Prostate gland (tissue), 2 donors: ENCODE data around the gene FRMPD1. TPM values are rescaled to one million over a fixed set of nuclear protein-coding genes. Genes with fewer than 3 reads are reported as not detected.

Experiments used
- DNase-seq: peaks from one replicate; pipeline ENCODE4 v3.0.0-alpha.2; 2019; ENCODE audit warnings: low spot score
- H3K27ac ChIP-seq, 2 donors: fragments of 200-600 bp; sonication (generic); 2 replicates each; pipeline ENCODE4 v1.5.1; 2017 to 2019
- H3K27me3 ChIP-seq: fragments of 200-600 bp; sonication (generic); replicated peaks from 2 replicates; pipeline ENCODE4 v1.5.1; 2019; ENCODE audit not compliant: insufficient read depth
- H3K36me3 ChIP-seq, 2 donors: fragments of 200-600 bp; sonication (generic); 1 replicate in 1 of 2; 2 replicates in 1 of 2; pipeline versions ENCODE4 v1.5.1 to v1.8.1; 2017 to 2019
- H3K4me1 ChIP-seq: fragments of 200-600 bp; sonication (generic); replicated peaks from 2 replicates; pipeline ENCODE4 v1.5.1; 2019
- H3K4me3 ChIP-seq, 2 donors: fragments of 200-600 bp; sonication (generic); 2 replicates each; pipeline ENCODE4 v1.5.1; 2017 to 2019
- H3K9me3 ChIP-seq: fragments of 200-600 bp; sonication (generic); 2 replicates; pipeline ENCODE4 v1.5.1; 2017
- POLR2A ChIP-seq: fragments of 450-650 bp; IDR thresholded peaks from one replicate; pipeline ENCODE4 v1.6.1; 2016; ENCODE audit warnings: antibody characterized with exemption, mild to moderate bottlenecking
- POLR2AphosphoS5 ChIP-seq: sonication (generic); formaldehyde crosslinking; IDR thresholded peaks from one replicate; pipeline ENCODE4 v1.6.1; 2017; ENCODE audit warnings: antibody characterized with exemption
- WGBS: methylation state at CpG from one replicate; pipeline ENCODE4 v1.1.5; 2018; 5-methylcytosine and 5-hydroxymethylcytosine counted together
- intact Hi-C: fragments of 100-400 bp; cut with DNase I; formaldehyde crosslinking; loops from one replicate; pipeline ENCODE4 v1.14.2; 2022
- total RNA-seq, 2 donors: library from RNA; depleted of rRNA; stranded (reverse); fragments of >200 nt; gene quantifications; one replicate each; pipeline ENCODE4 v1.1.0, GENCODE V29; 2016
- TF ChIP-seq, protein P1 (sequence below), 4 experiments: fragments of 200-600 bp in 2 of 4; fragments of 450-650 bp in 2 of 4; sonication (generic) in 2 of 4; IDR thresholded peaks; 1 replicate in 3 of 4; 2 replicates in 1 of 4; pipeline ENCODE4 v1.5.1; 2016 to 2019; ENCODE audit warnings: antibody characterized with exemption in 4 of 4, mild to moderate bottlenecking in 2 of 4, moderate library complexity in 2 of 4

The FRMPD1 gene
- total RNA-seq, 2 donors from 2014 or later: 0.36 to 47.6 TPM

DNA sequence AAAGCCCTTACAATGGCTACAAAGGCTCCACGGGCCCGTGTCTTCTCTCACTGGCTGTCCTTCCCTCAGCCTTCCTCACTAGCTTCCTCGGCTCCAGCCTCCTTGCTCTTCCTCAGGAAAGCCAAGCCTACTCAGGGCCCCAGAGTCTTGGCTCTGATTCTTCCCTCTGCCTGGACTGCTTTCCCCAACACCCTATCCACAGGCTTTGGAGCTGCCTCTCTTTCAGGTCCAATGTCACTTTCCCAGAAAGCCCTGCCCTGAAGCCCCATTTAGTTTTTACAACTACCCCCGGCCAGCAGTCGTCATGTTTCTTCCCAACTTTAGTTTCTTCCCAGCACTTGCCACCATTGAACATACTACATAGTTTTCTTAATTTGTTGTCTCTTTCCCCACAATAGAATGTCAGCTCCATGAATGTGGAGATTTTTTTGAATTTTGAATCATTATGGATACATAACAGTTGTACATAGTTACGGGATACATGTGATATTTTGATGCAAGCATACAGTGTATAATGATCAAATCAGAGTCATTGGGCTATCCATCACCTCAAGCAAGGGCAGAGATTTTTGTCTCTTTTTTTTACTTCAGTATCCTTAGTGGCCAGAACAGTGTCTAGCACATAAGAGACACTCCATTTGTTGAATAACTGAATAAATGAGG lies 40.9 kb upstream of the FRMPD1 start:
- intact Hi-C loops: no loop called here
- Histone ChIP-seq H3K27ac (no peak overlapping the region), H3K9me3 (no peaks in the 10 kb centered on the region), H3K27me3 (no peaks in the 10 kb centered on the region), H3K4me3 (no peak overlapping the region), H3K36me3 (no peaks in the 10 kb centered on the region), H3K4me1 (no peaks in the 10 kb centered on the region)
- no peak for DNase-seq
- no peak for TF ChIP-seq POLR2A
- 63% methylated on average over 6 of the region's 6 CpGs for WGBS

DNA sequence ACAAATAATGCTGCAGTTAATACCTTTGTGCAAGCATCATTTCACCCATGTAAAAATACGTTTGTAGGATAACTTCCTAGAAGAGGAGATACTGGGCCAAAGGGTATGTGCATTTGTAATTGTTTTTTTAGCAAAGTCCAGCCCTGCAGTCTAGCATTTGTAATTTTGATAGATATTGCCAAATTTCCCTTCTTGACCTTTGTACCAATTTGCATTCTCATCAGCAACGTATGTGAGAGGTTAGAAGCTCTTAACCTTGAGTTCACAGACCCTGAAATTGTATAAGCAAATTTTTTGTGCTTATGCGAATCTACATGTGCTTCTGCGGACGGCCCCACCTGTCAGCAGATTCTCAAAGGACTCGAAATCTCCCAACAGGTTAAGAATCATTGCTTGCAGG lies 39.7 kb upstream of the FRMPD1 start:
- intact Hi-C loops: no loop called here
- Histone ChIP-seq H3K27ac (no peak overlapping the region), H3K9me3 (no peaks in the 10 kb centered on the region), H3K27me3 (no peaks in the 10 kb centered on the region), H3K4me1 (no peaks in the 10 kb centered on the region), H3K36me3 (no peaks in the 10 kb centered on the region), H3K4me3 (no peak overlapping the region)
- 74% methylated on average over 6 of the region's 6 CpGs for WGBS
- no peak for TF ChIP-seq POLR2AphosphoS5
- TF ChIP-seq POLR2A: no peak
- TF ChIP-seq, protein P1, sequence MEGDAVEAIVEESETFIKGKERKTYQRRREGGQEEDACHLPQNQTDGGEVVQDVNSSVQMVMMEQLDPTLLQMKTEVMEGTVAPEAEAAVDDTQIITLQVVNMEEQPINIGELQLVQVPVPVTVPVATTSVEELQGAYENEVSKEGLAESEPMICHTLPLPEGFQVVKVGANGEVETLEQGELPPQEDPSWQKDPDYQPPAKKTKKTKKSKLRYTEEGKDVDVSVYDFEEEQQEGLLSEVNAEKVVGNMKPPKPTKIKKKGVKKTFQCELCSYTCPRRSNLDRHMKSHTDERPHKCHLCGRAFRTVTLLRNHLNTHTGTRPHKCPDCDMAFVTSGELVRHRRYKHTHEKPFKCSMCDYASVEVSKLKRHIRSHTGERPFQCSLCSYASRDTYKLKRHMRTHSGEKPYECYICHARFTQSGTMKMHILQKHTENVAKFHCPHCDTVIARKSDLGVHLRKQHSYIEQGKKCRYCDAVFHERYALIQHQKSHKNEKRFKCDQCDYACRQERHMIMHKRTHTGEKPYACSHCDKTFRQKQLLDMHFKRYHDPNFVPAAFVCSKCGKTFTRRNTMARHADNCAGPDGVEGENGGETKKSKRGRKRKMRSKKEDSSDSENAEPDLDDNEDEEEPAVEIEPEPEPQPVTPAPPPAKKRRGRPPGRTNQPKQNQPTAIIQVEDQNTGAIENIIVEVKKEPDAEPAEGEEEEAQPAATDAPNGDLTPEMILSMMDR (IDR thresholded peaks at IDR 0.05): no peak
- DNase-seq: no peak

DNA sequence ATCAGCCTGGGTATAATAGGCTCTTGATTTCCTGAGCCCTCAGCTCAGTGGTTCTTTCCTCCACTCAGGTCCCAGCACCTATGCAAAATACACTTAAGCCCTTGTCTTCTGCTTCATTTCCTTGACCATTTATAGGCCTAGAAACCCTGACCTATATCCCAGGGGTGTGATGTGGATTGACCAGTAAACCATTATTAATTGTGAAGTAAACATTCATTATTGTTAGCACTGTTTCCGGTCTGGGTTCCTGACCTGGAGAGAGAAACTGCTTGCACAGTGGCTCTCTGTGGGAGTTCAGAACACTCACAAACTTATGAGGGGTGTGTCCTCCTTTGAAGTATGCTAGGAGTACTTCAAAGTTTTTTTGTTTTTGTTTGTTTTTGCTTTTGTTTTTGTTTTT lies 38.8 kb upstream of the FRMPD1 start:
- Histone ChIP-seq H3K27me3 (no peaks in the 10 kb centered on the region), H3K4me3 (no peak overlapping the region), H3K27ac (no peak overlapping the region), H3K4me1 (no peaks in the 10 kb centered on the region), H3K9me3 (no peaks in the 10 kb centered on the region), H3K36me3 (no peaks in the 10 kb centered on the region)
- intact Hi-C loops: no loop called here
- 64% methylated on average over 1 of the region's 1 CpG for WGBS
- no peak for DNase-seq
- no peak for TF ChIP-seq POLR2AphosphoS5
- TF ChIP-seq, protein P1 (IDR thresholded peaks at IDR 0.05): no peak
- TF ChIP-seq POLR2A: no peak

DNA sequence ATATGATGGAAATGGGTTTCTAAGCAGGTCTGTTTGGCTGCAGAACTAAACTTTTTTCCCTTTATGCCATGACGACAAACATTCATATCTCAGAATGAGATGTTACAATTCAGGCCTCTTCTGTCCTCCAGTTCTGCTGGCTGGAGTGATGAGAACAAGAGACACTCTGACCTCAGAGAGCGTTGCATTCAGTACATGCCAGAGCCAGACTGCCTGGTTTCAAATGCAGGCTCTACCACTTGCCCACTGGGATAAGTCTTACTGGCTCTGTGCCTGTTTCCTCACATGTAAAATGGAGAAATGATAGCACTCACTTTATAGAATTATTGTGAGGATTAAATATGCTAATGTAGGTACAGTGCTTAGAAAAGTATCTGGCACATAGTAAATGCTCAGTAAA lies 33.6 kb upstream of the FRMPD1 start:
- Histone ChIP-seq H3K9me3 (no peaks in the 10 kb centered on the region), H3K27me3 (no peaks in the 10 kb centered on the region), H3K27ac (no peak overlapping the region), H3K36me3 (no peaks in the 10 kb centered on the region), H3K4me3 (no peak overlapping the region), H3K4me1 (no peaks in the 10 kb centered on the region)
- TF ChIP-seq POLR2AphosphoS5 (no peak), POLR2A (no peak)
- TF ChIP-seq, protein P1 (IDR thresholded peaks at IDR 0.05): no peak
- DNase-seq: no peak
- intact Hi-C loops: no loop called here
- WGBS: 89% methylated on average over 2 of the region's 2 CpGs

DNA sequence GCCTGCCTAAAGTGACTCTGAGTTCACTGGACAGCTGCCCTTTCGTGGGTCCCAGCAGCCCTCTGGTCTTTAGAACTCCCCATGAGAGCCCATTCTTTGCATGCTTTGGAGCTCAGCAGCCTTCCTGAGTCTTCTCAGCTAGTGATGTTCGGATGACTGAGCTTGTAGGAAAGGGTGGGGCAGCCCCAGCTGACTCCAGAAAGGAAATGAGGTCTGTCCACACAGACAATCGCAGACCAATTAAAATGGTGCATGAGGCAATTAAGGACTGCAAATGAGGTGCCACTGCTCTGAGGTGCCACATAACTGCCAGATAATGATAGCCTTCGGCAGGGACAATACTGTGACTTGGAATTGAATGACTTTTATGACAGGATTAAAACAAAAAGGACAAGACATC lies 32.9 kb upstream of the FRMPD1 start:
- 31% methylated on average over 4 of the region's 4 CpGs for WGBS
- Histone ChIP-seq H3K9me3 (no peaks in the 10 kb centered on the region), H3K27ac (no peak overlapping the region), H3K4me1 (no peaks in the 10 kb centered on the region), H3K27me3 (no peaks in the 10 kb centered on the region), H3K36me3 (no peaks in the 10 kb centered on the region), H3K4me3 (no peak overlapping the region)
- TF ChIP-seq POLR2A (no peak), POLR2AphosphoS5 (no peak)
- TF ChIP-seq, protein P1 (IDR thresholded peaks at IDR 0.05): no peak
- DNase-seq: no peak
- intact Hi-C loops: no loop called here
